Tibial nerve (tissue), 4 donors: ENCODE measurements around the gene MAP2.

Experiments used
- EP300 ChIP-seq, 2 donors: sonication (generic); formaldehyde crosslinking; IDR thresholded peaks; one replicate each; pipeline ENCODE4 v1.6.1; 2017; ENCODE audit warnings: antibody characterized with exemption in 2 of 2, mild to moderate bottlenecking in 1 of 2
- POLR2A ChIP-seq, 2 donors: fragments of 450-650 bp; IDR thresholded peaks; one replicate each; pipeline ENCODE4 v1.6.1; 2017; ENCODE audit warnings: antibody characterized with exemption in 2 of 2, mild to moderate bottlenecking in 2 of 2, moderate library complexity in 2 of 2
- TF ChIP-seq, protein P1 (sequence below), 5 experiments: fragments of 200-600 bp in 3 of 5; fragments of 450-650 bp in 2 of 5; sonication (generic) in 3 of 5; IDR thresholded peaks; one replicate each; pipeline ENCODE4 v1.5.1; 2016 to 2019; ENCODE audit warnings: antibody characterized with exemption in 5 of 5, mild to moderate bottlenecking in 3 of 5, moderate library complexity in 2 of 5

DNA sequence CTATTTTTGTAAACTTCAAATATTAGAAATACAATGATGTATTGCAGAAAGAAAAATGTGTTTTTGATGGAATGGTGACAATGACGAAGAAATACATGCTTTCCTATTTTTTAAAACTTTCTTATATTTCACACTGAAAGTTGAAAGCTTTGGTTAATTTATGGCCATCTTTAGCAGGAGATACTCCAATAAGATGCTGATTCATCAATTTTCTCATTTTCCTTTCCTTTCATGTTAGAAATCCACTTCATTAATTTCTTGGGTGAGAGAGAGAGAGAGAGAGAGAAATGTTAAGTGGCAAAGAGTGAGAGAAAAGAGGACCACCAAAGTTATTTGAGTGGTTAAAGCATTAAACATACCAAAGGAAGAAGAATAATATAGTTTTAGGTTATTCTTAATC is 28.6 kb upstream of the MAP2 start:
- TF ChIP-seq, protein P1, sequence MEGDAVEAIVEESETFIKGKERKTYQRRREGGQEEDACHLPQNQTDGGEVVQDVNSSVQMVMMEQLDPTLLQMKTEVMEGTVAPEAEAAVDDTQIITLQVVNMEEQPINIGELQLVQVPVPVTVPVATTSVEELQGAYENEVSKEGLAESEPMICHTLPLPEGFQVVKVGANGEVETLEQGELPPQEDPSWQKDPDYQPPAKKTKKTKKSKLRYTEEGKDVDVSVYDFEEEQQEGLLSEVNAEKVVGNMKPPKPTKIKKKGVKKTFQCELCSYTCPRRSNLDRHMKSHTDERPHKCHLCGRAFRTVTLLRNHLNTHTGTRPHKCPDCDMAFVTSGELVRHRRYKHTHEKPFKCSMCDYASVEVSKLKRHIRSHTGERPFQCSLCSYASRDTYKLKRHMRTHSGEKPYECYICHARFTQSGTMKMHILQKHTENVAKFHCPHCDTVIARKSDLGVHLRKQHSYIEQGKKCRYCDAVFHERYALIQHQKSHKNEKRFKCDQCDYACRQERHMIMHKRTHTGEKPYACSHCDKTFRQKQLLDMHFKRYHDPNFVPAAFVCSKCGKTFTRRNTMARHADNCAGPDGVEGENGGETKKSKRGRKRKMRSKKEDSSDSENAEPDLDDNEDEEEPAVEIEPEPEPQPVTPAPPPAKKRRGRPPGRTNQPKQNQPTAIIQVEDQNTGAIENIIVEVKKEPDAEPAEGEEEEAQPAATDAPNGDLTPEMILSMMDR (IDR thresholded peaks at IDR 0.05) = no peak
- TF ChIP-seq POLR2A (IDR thresholded peaks at IDR 0.05) (no peak), EP300 (IDR thresholded peaks at IDR 0.05) (no peak)
